Heart left ventricle (tissue), 13 donors: ENCODE data around the gene F11.

ENCODE experiments used
- CTCF ChIP-seq, 12 donors: fragments of 200-600 bp; sonication (generic) in 4 of 12; IDR thresholded peaks; one replicate each; pipeline versions ENCODE4 v1.5.0 to v1.8.0; 2018 to 2022; ENCODE audit warnings: antibody characterized with exemption in 12 of 12, mild to moderate bottlenecking in 5 of 12
- POLR2A ChIP-seq, 2 donors: fragments of 450-650 bp; IDR thresholded peaks; one replicate each; pipeline ENCODE4 v1.6.1; 2017; ENCODE audit warnings: antibody characterized with exemption in 2 of 2, mild to moderate bottlenecking in 2 of 2, moderate library complexity in 2 of 2
- donor health status: ischemic (EF 13 %, LVEDD 7.1; RV severe dilation, severe dysfunction).
- donor health status: DM: no; HTN: yes; CAD: no.
- donor health status: DM: no; HTN: no; CAD: no.
- donor health status: ischemic (EF 25% LVEDD 6.9; RV normal size, moderate dysfunction).
- donor health status: ischemic (EF 25% LVEDD 5.7; RV mildly dilated, moderate dysfunction).
- donor health status: ischemic (EF 35%, LVEDD 5.7; RV mildly dilated, moderate dysfunction).
- donor health status: nonischemic (EF 11% LVEDD 7.7; RV severe dilation, severe dysfunction).
- donor health status: DM: yes; HTN: yes; CAD: no.
- donor health status: PGD.
- donor health status: ischemic (EF 29% LVEDD 5.4; RV normal size, mild dysfunction).
- donor health status: nonischemic (EF 23%, LVEDD 6.1; RV moderate dilation, normal function).

- TF ChIP-seq CTCF (IDR thresholded peaks at IDR 0.05) (no peak), POLR2A (IDR thresholded peaks at IDR 0.05) (no peak)
Measured at GRCh38 chr4:186221624-186222023, 44.4 kb upstream of the F11 start.
